ENCODE data around the gene SBF2. TPM values are rescaled to one million over a fixed set of nuclear protein-coding genes. Genes with fewer than 3 reads are reported as not detected.

The SBF2 gene
- total RNA-seq, 4 donors from 2014 or later: 75.0 to 104 (median 86.9) TPM

GRCh38 chr11:10072142-10072541 lies 221.9 kb downstream of the SBF2 start:
- TF ChIP-seq EP300 (IDR thresholded peaks at IDR 0.05) (no peak), POLR2A (IDR thresholded peaks at IDR 0.05) (no peak), CTCF (IDR thresholded peaks at IDR 0.05) (no peak)
- H3K27ac ChIP-seq: no peak overlapping the region
- H3K27me3 ChIP-seq: no peaks in the 10 kb centered on the region
- no peaks in the 10 kb centered on the region for H3K36me3 ChIP-seq
- WGBS, 2 donors: 84 to 91% methylated on average over 1 of the region's 1 CpG
- peaks cover 0 to 8% (median 0%) of the 10 kb centered on the region in 4 donors for H3K4me1 ChIP-seq
- no peak for DNase-seq (ENCODE audit: low spot score in 2 of 2)
- no peak overlapping the region for H3K4me3 ChIP-seq
- peaks cover 0 to 5% (median 0%) of the 10 kb centered on the region in 4 donors for H3K9me3 ChIP-seq

- no peak overlapping the region for H3K27ac ChIP-seq
- H3K4me3 ChIP-seq: no peak overlapping the region
- H3K4me1 ChIP-seq: no peaks in the 10 kb centered on the region
- TF ChIP-seq EP300 (IDR thresholded peaks at IDR 0.05): no peak
- no peak for TF ChIP-seq CTCF (IDR thresholded peaks at IDR 0.05)
- TF ChIP-seq POLR2A (IDR thresholded peaks at IDR 0.05): no peak
- no peaks in the 10 kb centered on the region for H3K36me3 ChIP-seq
- no peak for DNase-seq (ENCODE audit: low spot score in 2 of 2)
- peaks cover 0 to 6% (median 0%) of the 10 kb centered on the region in 4 donors for H3K9me3 ChIP-seq
- no peaks in the 10 kb centered on the region for H3K27me3 ChIP-seq
- 80 to 81% methylated on average over 3 of the region's 3 CpGs for WGBS, 2 donors
These were observed 226.3 kb downstream of the SBF2 start for GRCh38 chr11:10067629-10068300.

- DNase-seq (ENCODE audit: low spot score in 2 of 2): no peak
- TF ChIP-seq EP300 (IDR thresholded peaks at IDR 0.05) (no peak), POLR2A (IDR thresholded peaks at IDR 0.05) (no peak), CTCF (IDR thresholded peaks at IDR 0.05) (no peak)
- WGBS, 2 donors: 78 to 83% methylated on average over 4 of the region's 4 CpGs
- Histone ChIP-seq H3K27me3 (no peaks in the 10 kb centered on the region), H3K36me3 (no peaks in the 10 kb centered on the region), H3K4me1 (no peaks in the 10 kb centered on the region), H3K27ac (no peak overlapping the region), H3K4me3 (no peak overlapping the region), H3K9me3 (peaks cover 0 to 20% (median 3%) of the 10 kb centered on the region in 4 donors)
These were observed 227.6 kb downstream of the SBF2 start for GRCh38 chr11:10066441-10066840.

- H3K4me3 ChIP-seq: no peak overlapping the region
- no peak overlapping the region for H3K27ac ChIP-seq
- peaks cover 0 to 23% (median 5%) of the 10 kb centered on the region in 4 donors for H3K9me3 ChIP-seq
- H3K36me3 ChIP-seq: no peaks in the 10 kb centered on the region
- H3K27me3 ChIP-seq: no peaks in the 10 kb centered on the region
- H3K4me1 ChIP-seq: no peaks in the 10 kb centered on the region
- DNase-seq (ENCODE audit: low spot score in 2 of 2): no peak
- no peak for TF ChIP-seq CTCF (IDR thresholded peaks at IDR 0.05)
- TF ChIP-seq EP300 (IDR thresholded peaks at IDR 0.05): no peak
- TF ChIP-seq POLR2A (IDR thresholded peaks at IDR 0.05): no peak
- 82 to 87% methylated on average over 2 of the region's 2 CpGs for WGBS, 2 donors
These were observed 229.2 kb downstream of the SBF2 start for GRCh38 chr11:10064828-10065227.

- H3K4me3 ChIP-seq: no peak overlapping the region
- WGBS, 2 donors: 86 to 92% methylated on average over 1 of the region's 1 CpG
- no peak for DNase-seq (ENCODE audit: low spot score in 2 of 2)
These were observed 235.7 kb downstream of the SBF2 start for GRCh38 chr11:10058356-10058755.

More at GRCh38 chr11:10058356-10058755, 235.7 kb downstream of the SBF2 start:
- Histone ChIP-seq H3K9me3 (peaks cover 0 to 41% (median 11%) of the 10 kb centered on the region in 4 donors), H3K4me1 (peaks cover 0 to 2% (median 0%) of the 10 kb centered on the region in 4 donors), H3K27me3 (no peaks in the 10 kb centered on the region), H3K36me3 (no peaks in the 10 kb centered on the region), H3K27ac (no peak overlapping the region)
- TF ChIP-seq EP300 (IDR thresholded peaks at IDR 0.05): no peak
- TF ChIP-seq CTCF (IDR thresholded peaks at IDR 0.05): no peak
- no peak for TF ChIP-seq POLR2A (IDR thresholded peaks at IDR 0.05)

Data from tibial nerve (tissue), 4 donors.